ENCODE results near the gene RABGGTA.
A peak's percentile ranks its signal among the peaks of the same experiment; 100 is the strongest.

The RABGGTA gene, protein sequence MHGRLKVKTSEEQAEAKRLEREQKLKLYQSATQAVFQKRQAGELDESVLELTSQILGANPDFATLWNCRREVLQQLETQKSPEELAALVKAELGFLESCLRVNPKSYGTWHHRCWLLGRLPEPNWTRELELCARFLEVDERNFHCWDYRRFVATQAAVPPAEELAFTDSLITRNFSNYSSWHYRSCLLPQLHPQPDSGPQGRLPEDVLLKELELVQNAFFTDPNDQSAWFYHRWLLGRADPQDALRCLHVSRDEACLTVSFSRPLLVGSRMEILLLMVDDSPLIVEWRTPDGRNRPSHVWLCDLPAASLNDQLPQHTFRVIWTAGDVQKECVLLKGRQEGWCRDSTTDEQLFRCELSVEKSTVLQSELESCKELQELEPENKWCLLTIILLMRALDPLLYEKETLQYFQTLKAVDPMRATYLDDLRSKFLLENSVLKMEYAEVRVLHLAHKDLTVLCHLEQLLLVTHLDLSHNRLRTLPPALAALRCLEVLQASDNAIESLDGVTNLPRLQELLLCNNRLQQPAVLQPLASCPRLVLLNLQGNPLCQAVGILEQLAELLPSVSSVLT
- total RNA-seq: 34.6 to 43.9 reads per million in 2 donors

GRCh38 chr14:24271134-24271833 lies at the start of gene RABGGTA:
Gene RABGGTA (minus strand): TSS chr14:24271597. CDS start chr14:24271115, 482 bp downstream.
- peak; percentile 91 for DNase-seq

DNA sequence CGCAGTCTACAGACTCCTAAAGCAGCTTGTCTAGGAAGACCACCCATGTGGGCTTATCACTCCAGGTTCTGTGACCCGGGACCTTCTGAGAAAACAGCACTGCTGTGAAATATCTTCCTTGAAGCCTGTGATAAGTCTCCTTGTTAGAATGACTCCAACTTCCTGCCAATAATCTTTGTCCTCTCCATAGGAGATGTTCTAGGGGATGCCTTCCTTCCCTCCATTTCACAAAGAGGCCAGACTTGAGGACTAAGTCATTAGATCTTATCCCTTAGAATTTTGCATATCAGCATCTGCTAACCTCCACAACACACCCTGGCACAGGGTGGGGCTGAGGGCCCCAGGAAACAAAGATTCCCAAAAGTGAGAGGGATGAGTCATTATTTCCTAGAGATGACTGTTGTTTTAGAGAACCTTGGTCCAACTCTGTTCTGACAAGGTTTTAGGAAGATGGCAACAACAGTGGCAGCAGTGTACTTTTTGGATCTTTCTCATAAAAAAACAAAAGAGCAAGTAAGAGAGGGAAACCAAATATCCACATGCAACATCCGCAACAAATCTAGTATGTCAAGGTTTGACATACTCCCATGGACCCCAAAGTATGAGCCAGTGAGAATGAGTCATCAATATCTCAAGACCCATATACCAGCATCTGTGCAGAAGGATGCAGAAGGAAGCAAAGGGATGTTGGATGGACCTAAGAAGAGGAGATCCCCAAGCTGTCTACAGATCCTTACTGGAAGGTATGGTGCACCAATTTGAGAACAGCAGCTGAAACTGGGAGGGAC lies 45.9 kb upstream of the RABGGTA start:
- DNase-seq: no peak

GRCh38 chr14:24316597-24316950 lies 45.2 kb upstream of the RABGGTA start:
- no peak for DNase-seq

- no peak for DNase-seq
These were observed 44.6 kb upstream of the RABGGTA start for GRCh38 chr14:24315807-24316596.

DNA sequence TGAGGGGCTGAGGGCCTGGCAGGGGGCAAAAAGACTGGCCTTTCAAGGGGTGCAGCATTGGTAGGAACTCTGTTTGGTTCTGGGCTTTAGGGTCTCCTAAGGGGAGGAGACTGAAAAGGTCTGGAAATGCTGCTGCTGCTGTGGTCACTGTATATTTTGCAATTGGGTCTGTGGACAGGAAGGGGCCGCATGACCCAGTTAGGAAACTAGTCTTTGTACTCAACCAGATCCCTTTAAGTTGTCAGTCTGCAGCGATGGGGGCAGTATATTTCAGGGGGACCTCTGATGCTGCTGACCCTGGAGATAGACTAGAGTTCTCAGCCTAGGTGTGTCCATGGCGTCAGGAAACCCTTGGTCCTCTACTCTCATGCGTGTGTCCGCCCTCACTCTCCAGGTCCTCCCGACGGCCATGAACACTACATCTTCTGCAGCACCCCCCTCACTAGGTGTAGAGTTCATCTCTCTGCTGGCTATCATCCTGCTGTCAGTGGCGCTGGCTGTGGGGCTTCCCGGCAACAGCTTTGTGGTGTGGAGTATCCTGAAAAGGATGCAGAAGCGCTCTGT lies 43.9 kb upstream of the RABGGTA start:
- no peak for DNase-seq

- no peak for DNase-seq
These were observed 43.2 kb upstream of the RABGGTA start for GRCh38 chr14:24314377-24315193.

DNA sequence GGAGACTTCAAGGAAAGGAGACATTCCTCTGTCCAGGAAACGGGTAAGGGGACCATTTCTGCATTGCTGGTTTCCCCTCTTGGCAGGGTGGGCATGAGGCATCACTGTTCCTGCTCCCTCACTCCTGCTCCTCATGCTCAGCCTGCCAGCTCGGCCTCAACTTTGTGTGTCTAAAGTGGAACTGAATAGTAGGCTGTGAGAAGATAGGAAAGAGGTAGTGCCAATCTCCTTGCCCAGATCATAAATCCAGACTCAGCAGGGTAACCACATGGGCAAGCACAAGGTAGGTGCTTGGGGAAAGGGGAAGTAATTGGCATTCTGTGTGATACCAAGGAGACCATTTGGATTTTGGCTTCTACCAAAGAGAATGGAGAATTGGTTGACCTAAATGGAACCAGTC lies 42.5 kb upstream of the RABGGTA start:
- DNase-seq: no peak

- DNase-seq: no peak
These were observed 41.5 kb upstream of the RABGGTA start for GRCh38 chr14:24312736-24313507.

- no peak for DNase-seq
These were observed 40.6 kb upstream of the RABGGTA start for GRCh38 chr14:24311837-24312615.

DNA sequence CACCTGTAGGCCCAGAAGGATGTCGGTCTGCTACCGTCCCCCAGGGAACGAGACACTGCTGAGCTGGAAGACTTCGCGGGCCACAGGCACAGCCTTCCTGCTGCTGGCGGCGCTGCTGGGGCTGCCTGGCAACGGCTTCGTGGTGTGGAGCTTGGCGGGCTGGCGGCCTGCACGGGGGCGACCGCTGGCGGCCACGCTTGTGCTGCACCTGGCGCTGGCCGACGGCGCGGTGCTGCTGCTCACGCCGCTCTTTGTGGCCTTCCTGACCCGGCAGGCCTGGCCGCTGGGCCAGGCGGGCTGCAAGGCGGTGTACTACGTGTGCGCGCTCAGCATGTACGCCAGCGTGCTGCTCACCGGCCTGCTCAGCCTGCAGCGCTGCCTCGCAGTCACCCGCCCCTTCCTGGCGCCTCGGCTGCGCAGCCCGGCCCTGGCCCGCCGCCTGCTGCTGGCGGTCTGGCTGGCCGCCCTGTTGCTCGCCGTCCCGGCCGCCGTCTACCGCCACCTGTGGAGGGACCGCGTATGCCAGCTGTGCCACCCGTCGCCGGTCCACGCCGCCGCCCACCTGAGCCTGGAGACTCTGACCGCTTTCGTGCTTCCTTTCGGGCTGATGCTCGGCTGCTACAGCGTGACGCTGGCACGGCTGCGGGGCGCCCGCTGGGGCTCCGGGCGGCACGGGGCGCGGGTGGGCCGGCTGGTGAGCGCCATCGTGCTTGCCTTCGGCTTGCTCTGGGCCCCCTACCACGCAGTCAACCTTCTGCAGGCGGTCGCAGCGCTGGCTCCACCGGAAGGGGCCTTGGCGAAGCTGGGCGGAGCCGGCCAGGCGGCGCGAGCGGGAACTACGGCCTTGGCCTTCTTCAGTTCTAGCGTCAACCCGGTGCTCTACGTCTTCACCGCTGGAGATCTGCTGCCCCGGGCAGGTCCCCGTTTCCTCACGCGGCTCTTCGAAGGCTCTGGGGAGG lies 39.5 kb upstream of the RABGGTA start, which contains the start of gene LTB4R:
Gene LTB4R, plus strand, starts transcription at position 857 of the 959 bp plus-strand sequence. CDS start 4,150 bp downstream, outside the sequence.
- peak; percentile 66 for DNase-seq

- DNase-seq: no peak
These were observed 38.9 kb upstream of the RABGGTA start for GRCh38 chr14:24310265-24310645.

DNA sequence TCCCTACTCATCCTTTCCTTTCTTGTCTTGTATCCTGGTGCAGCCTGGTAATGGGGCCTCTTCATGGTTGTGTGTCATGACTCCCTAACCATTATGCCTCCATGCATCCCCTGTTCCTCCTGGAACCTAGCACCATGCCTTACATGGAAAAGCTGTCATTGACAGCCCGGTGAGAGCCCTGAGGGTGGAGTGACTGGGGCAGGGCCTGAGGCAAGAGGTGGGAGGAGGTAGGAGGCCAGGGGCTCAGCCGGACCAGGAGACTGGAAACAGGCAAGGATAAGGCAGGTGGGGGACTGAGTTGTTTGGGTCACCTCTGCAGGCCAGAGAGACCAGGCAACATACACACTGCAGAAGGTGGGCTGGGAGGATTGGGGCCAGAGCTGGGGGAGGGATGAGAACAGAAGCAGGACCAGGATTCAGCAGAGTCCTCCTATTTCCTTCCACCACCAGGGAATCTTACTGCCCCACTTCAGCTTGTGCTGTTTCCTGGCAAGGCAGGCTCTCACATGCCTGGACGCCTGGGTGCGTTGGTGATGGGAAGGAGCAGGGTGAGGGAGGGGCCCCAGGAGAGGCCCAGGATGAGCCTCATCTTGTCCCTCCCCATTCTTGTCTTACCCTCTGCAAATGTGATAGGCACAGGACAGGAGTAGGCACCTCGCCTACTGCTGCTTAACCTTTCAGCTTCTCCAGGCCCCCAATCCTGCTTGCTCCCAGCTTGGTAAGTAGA lies 38.3 kb upstream of the RABGGTA start, which contains the start of gene LTB4R2:
Gene LTB4R2, plus strand, starts transcription at position 603 of the 727 bp plus-strand sequence. CDS start 525 bp downstream, outside the sequence.
- DNase-seq: no peak

GRCh38 chr14:24308342-24309124 lies 37.1 kb upstream of the RABGGTA start:
- DNase-seq: no peak

DNA sequence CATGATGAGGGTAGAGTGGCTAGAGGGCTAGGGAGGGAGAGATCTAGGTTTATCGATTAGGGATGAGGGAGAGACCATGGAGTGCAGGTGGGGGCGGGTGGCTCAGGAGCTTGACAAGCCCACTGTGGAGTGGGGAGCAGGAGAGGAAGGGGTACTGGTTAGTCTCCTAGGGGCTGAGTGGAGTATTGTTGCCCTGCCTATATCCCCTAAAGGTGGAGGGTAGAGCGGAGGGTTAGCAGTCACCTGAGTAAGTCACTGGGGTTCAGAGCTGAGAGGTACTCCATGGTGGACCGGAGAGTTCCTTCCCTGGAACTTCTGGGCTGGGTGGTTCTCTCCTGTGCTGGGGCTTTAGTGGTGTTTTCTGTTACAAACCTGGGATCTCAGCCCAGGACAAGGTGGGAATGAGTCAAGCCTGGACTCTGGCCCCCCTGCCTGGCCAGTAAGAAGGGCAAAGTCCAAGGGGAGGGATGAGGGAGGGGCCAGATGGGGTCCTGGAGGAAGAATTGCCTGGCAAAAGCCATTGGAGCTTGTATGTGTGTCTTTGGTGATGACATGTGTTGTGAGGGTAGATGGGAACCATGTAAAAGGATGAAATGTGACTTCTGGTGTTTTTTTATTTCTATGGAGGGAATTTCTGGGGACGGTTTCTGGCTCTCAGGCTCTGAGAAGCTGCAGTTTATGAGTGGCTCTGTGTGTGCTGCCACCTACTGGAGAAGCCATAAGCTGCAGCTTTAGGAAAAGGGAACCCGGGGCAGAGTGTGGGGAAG lies 36.4 kb upstream of the RABGGTA start, which contains the start of gene CIDEB:
Gene CIDEB, minus strand, starts transcription at position 403 of the 767 bp plus-strand sequence. Its CDS starts 119 bp downstream, at position 284.
- DNase-seq: no peak

DNA sequence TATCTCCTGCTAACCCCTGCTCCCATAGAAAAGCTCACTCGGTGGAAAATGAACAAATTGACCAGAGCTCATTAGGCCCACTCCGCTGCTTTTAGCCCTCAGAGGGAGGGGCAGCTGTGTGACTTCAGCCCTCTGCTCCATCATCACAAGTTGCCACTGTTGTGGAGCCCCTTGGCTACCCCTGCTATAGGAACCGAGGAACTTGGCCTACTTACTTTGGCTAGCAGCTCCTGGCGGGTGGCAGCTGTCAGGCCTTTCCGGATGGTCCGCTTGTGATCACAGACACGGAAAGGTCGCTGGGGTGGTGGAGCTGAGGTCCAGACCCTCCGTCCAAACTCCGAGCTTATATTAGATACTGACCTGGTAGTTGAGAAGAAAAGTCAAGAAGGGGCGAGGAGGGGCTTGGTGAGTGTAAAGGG lies 35.8 kb upstream of the RABGGTA start:
- no peak for DNase-seq
